Left forelimb (tissue), 1 donor: Measurements from ENCODE around the gene GLDC.
"Not testable (repeated sequence)": the region's sequence is repeated elsewhere in the genome, so short reads cannot be mapped to it uniquely, and the experiment has no call there.

Source experiments
- DNase-seq: peaks from one replicate; pipeline ENCODE4 v3.0.0-alpha.2; 2018; ENCODE audit warnings: low spot score

GLDC gene

DNA sequence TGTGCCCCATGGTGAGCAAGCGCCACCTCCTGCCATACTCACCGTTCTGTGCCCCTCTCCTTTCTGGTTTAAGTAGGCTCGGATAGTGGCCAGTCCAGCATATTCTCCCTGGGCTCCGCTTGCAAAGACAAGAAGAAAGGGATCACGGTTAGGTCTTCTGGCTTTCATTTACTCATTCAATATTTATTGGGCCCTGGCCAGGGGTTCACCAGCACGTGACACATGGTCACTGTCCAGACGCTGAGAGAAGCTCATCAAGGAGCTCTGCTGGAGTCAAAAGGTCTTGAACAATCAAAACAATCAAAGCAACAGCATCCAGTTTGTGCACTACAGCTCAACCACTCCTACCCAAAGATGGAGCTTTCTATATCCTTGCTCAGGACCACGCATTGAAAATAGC, 80.2 kb downstream of the GLDC start:
- no peak for DNase-seq

DNA sequence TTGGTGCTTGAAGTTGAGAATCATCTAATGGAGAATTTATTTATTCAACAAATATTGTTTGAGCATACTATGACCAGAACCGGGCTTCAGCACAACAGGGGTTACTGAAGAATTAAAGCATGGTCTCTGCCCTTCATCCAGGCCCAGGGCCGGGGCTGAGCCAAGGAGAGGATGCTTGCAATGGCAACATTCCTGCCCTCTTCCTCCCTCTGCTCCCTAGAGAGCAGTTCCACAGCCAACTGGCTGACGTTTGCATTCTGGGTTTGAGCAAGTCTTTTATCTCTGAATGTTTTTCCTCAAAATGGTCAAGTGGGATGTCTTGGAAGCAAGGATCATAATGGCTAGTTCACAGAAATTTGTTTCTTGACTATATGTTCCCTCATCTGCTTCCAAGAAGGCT, 80.7 kb downstream of the GLDC start:
- DNase-seq = no peak

DNA sequence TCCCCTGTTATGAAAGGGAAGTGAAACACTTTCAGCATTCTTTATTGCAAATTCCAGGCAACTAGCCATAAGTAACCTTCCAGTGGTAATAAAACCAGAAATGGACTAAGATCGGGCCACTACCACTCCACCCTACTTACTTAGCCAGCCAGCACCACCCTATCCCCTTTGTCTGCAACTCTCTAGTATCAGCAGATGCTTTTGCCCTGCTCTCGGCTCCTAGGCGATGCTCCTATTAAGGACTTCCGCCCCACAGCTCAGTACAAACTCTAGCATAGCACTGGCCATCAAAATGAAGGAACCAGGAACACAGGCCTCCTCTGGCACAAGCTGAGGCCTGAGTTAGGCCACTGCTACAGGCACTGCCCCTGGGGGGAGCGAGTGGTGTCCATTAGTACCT, 81.2 kb downstream of the GLDC start:
- DNase-seq = no peak

DNA sequence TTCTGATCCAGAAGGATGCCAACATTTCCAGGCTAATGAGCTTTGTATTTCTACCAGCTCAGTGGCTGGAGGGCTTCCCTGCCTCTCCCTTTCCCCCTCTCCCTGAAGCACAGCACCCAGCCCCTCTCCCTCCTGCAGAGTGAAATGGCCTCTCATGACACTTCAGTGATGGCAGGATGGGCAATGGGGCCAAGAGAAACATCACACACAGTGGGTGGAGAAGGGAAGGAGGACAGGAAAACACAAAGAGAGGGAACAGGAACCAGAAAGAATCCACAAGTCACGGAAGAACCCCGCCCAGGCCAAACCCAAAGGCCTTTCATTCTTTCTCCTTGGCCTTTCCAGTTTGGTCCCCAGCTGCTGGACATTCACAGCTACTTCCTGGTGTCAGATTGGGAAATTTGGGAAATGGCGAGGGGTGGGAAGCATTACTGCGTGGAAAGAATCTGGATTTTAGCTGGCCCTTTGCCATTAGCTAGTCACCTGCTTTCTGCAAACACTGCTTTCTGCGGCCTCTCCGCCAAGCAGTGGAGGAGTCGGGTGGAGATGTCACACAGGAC, 82.6 kb downstream of the GLDC start:
- no peak for DNase-seq

DNA sequence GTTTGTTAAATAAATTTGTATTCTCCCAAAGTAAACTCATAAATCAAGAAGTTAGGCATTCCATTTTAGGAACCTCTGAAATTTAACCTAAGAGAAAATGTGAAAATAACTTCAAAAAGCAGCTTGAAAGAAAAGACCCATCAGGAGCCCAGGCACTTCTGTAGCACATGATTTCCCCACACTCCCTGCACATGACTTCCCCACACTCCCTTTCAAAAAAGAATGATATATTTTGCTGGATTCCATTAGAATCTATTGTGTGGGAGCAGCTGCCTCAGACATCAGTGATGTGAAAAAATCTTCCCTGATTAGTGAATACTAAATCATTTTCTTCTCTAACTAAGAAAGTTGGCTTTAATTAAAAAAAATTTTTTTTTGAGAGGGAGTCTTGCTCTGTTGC, 83.3 kb downstream of the GLDC start:
- no peak for DNase-seq

DNA sequence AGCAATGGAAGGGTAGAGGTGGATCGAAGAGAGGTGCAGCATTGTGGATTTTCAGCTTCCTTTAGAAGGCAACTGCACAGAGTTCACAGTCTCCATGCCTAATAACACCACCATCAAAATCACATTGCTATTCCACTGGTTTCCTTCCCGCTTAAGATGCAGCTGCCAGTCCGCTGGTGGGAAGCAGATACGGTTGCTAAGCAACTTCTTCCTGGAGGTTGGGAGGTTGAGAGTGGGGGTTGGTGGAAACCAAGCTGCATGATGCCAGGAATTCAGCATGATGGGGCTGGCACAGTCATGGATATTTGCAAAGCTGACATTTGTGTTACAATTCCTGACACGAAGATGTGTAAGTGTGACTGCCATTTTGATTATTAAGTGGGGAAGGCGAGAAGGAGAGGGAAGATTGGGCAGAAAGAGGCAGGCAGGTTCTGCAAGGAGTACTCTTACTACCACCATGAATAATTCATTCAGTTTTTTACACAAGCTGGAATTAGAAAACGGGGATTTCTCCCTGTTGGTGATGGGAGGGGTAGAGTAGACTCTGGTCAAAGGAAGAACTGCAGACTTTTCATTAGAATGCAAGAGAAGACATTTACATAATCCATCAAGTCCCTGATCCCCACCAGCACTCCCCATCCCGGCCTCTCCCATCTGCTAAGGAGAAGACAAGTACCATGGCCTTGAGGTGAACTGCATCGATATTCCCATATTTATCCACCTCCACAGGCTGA, 87.5 kb downstream of the GLDC start:
- no peak for DNase-seq

DNA sequence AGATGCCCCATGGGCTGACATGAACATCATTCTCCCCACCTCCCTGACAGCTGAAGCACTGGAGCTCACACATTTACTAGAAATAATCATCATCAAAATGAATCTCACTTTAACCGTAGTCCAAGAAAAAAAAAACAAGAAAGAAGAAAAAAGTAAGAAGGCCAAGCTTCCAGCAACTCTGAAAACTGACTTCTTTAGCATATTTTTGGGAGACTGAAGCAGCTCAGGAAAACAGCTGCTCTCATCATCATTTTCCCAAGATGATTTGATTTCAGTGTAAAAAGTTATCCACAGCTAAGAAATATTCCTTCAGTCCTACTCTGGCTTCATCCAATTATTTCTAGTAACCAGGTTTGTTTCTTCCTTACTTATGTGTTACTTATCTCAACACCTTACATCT, 91.7 kb downstream of the GLDC start:
- DNase-seq = no peak

DNA sequence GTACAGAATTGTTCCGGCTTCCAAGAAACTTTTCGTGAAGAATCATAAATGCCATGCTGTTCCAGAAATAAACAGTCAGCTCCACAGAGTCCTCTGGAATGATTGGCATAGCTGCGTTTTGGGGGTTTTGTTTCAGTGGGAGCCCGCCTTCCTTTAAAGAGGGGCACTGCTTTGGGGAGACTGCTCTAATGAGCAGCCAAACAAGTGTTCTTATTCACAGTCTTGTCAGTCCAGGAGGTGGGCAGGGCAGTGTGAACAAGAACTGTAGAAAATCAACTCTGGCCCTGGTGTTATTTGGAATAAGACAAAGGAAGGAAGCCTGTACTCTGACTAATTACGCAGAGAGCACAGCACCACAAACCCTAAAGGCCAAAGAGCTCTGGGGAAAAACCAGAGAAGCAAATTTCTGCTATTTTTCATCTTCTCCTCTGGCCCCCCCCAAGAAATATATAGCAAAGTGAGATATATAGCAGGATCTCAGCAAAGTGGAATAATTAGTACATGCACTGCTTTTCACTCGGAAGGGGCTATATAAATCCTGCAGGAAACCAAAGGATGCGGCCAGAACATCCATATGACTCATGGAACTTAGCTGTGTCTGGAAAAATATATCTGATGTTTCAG, 92.9 kb downstream of the GLDC start:
- DNase-seq = no peak

DNA sequence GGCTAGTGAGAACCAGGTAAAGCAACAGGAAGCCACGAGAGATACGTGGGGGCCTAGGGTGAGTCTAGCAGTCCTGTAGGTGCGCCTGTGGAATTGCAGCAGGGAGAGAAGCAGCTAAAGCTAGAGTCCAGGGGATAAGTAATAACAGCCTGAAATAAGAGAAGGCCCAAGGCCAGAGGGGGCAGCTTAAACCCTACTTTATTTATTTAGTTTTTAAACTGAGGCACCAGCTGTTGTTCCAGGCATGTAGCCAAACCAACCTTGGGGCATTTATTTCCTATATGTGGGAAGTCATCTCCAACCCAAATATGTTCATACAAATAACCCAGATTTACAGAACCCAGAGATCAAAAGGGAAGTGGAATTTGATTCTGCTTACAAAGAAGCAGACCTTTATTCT, 93.5 kb downstream of the GLDC start:
- no peak for DNase-seq

DNA sequence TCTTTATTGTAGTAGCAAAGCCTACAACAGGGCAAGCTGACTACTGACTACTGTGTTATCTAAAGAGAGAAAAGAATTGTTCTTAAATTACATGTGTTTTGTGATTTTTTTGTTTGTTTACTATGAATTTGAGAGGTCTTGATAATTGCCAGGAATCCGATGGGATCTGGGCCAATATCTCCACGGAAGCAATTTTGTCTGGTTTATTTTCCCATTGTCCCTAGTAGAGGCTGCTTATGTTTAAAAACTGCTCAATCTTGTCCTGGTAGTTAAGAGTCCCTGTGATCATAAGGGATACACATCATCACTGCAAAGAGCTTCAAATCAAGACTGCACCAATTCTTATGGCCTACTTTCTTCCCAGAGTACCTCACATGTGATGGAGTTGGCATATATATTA, 94.4 kb downstream of the GLDC start:
- no peak for DNase-seq

DNA sequence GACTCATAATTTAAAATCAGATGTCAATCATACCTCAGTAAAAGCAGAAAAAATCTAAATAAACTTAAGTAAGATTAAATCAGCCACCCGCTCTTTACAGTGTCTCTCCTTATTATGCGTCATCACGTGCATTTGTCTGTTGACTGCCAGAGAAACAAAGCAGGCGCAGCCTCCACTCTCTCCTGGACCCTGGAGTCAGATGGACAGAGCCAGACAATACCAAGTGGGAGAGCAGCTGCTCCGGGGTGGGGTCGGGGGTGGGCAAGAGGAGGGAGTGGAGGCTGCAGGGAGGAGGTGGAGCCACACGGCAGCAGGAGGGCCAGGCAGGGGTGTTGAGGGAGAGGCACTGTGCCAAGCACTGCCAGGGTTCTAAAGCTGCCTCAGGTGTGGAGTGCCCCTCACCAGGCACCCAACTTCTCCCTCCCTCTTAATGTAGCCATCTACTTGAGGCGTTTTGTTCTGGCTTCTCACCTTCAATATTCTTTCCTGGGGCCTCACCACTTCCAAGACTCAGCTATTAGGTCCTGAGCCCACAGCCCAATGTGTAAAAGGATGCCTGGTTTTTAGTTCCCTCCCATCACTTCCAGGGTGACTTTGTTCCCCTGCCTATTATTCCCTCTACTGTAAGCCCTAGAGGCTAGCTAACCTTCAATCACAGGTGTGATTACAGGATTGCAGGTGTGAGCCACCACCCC, 96.3 kb downstream of the GLDC start:
- no peak for DNase-seq

DNA sequence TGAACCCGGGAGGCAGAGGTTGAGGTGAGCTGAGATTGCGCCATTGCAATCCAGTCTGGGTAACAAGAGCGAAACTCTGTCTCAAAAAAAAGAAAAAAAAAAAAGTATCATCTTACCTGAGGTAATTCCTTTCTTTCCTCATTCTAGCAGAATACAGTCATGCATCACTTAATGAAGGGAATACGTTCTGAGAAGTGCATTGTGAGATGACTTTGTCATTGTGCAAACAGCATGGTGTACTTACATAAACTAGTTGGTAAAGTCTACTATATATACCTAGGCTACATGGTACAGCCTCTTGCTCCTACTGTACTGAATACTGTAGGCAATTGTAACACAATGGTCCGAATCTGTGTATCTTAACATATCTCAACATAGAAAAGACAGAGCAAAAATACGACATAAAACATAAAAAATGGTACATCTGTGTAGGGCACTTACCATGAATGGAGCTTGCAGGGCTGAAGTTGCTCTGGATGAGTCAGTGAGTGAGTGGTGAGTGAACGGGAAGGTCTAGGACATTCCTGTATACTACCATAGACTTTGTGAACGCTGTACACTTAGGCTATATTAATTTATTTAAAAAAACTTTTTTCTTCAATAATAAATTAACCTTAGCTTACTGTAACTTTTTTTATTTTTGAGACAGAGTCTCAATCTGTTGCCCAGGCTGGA, 100.4 kb downstream of the GLDC start:
- no peak for DNase-seq

DNA sequence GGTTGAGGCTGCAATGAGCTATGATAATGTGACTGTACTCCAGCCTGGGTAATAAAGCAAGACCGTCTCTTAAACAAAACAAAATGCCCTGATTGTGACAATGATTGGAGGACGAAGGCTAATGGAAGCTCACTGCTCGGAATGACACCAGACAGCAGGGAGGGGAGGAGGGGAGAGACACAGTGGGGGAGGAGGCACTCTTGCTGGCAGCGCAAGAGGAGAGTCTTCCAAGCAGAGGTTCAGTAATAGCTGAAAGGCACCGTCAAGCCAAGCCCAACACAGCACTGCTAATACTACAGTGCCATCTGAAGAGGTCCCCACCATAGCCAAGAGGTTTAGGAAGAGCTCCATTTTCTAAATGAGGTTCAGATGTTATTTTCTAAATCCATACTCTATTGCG, 102.3 kb downstream of the GLDC start:
- DNase-seq = no peak

DNA sequence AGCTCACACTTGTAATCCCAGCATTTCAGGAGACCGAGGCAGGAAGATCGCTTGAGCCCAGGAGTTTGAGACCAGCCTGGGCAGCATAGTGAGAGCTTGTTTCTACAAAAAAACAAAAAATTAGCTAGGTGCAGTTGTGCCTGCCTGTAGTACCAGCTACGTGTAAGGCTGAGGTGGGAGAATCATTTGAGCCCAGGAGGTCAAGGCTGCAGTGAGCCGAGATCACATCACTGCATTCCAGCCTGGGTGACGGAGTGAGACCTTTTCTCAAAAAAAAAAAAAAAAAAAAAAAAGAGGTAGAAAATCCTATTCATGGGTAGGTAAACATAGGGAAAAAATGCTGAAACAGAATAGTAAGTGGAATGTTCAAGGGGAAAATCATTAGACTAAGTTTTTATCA, 102.9 kb downstream of the GLDC start:
- DNase-seq = not testable (repeated sequence)

DNA sequence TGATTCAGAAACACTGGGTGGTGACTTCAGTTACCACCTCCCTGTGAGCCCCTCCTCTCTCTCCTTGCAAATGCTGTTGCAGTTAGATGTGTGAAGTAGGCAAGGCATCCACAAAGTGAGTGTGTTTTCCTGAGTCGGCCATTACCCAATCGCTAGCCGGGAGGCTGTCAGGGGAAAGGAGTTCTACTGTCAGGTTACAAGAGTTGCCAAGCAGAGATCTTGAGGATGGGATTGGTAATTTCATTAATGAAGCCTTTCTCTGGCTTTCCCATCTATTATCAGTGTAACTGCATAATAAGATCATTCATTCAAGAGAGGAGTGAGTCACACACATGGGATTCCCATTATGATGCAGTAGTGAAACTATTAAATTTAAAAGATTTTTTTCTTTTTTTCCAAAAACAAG, 106.9 kb downstream of the GLDC start:
- DNase-seq = no peak

DNA sequence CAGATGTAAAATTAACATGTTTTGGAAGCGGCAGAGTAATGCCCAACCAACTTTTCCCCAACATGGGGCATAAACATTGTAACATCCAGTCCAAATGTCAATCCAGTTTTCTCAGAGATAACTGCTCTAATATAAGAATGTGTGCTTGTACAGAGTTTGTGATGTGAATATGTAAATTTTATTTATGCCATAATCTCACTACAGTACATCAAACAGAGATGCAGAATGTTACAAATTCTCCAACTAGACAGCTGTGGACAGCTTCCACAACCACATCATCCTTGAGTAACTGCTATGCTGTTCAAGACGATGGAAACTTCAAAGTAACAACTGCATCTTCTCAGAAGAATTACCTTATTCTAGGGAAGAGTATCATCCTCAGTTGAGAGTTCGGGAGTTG, 109.9 kb downstream of the GLDC start:
- DNase-seq = no peak

DNA sequence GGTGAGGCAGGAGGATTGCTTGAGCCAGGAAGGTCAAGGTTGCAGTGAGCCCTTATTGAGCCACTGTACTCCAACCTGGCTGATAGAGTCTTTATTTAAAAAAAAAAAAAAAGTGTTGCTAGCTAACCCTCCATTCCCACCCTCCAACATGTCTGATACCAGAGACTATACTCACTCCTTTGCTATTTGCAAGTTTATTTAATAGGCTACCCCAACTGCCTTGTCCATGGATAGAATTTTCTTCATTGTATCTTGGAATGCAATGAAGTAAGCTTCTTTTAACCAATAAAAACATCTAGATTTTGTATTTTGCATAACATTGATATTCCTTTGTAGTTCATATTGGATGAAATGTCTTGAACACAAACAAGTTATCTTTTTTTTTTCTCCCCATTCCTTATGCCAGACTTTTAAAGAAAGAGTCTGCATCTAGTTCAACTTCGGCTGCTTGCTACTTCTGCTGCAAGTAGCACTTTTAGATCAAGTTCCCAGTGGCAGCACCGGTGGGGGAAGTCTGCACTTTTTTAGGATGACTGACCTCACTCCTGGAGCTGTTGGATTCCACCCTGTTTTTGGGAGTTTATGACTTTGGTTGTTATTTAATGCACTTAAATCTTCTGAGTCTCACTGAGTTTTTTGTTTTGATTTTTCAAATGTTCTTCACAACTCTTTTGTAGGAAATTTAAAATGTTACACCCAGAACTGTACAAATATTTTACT, 120.0 kb downstream of the GLDC start:
- no peak for DNase-seq

DNA sequence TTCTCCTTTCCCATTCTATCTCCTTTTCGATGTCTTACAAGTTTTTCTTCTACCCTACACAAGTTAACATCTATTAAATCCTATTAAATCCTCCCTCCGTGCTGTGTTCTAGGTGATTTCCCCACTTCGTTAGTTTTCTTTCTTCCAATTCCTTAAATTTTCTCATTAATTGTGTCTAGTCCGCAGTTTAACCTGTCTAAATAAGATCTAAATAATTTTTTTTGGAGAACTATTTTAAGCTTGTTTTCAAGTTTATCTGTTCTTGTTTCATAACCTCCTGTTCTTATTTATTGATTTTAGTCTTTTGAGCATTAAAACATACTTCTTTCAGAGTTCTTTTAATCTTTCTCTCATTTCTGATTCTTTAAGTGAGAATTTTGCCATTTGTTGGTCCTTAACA, 123.3 kb downstream of the GLDC start:
- DNase-seq = no peak

DNA sequence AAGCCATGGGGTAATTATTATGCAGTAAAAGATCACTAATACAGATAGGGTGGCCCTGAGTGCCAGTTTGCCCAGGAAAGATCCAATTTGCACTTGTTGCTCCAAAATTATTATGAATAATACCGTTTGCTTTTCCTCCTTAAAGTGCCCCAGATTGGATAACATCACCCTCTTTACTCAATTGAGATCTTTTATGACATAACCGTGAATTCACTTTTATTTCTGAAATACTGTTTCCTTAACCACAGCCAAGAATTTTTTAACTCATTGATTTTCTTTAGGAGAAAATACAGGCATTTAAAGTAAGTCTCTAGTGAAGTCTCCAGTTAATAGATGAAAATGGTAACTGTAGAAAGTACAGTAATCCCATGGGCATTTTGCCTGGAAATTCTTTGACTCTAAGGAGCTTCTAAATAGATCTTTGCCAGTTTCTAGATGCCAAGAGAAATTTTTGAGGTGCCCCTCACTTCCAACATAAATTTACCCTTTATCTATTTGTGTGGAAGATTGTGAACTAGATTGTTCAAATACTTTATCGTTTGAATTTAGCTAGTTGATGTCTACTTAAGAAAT, 133.4 kb downstream of the GLDC start:
- DNase-seq = no peak

DNA sequence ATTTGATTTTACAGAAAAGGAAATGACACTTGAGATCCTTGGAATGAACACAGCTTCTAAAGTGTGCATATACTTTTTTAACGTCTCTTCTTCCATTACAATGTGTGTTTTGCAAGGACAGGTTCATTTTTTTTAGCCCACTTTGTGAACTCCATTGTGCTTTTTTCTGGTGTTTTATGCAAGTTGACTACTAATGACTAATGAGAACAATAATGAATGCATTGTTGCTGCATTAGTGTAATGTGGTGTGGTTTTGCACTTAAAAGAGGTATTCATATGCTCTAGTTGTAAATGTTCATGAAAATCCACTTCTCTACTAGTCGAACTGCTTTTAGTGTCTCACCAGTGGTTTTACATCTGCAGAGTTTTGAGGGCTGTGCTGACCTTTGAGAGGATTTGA, 139.0 kb downstream of the GLDC start:
- DNase-seq = no peak

DNA sequence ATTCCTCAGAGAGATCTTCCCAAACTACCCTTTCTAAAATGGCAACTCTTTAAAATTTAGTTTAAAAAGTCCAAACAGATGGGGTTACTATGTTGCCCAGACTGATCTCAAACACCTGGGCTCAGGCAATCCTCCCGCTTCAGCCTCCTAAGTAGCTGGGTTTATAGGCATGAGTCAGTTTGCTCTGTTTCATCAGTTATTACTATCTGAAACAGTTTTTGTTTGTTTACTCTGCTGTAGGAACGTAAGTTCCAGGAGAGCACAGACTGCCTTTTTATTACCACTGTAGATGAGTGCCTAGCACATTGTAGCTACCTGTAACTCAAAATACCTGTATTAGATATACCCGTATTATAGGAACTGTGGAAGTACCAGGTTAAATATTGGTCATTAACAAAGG, 143.1 kb downstream of the GLDC start:
- DNase-seq = no peak
